GOT3 (cell line): ENCODE data around the gene SSTR4.

Source experiments
- DNase-seq: peaks from one replicate; lab custom pipeline; 2025; ENCODE audit warnings: mixed read lengths; lab: John Stamatoyannopoulos, UW

SSTR4 gene

GRCh38 chr20:23086931-23087411 is 51.9 kb downstream of the SSTR4 start:
- DNase-seq = no peak

GRCh38 chr20:23087587-23088251 is 52.6 kb downstream of the SSTR4 start:
- no peak for DNase-seq
